ENCODE results near the gene FBXO36. TPM values are rescaled to one million over a fixed set of nuclear protein-coding genes. Genes with fewer than 3 reads are reported as not detected.
"Not testable (repeated sequence)": the region's sequence is repeated elsewhere in the genome, so short reads cannot be mapped to it uniquely, and the experiment has no call there.

The FBXO36 gene
- total and polyA plus RNA-seq, 2 experiments from 2014 or later = 5.8 to 7.6 TPM

DNA sequence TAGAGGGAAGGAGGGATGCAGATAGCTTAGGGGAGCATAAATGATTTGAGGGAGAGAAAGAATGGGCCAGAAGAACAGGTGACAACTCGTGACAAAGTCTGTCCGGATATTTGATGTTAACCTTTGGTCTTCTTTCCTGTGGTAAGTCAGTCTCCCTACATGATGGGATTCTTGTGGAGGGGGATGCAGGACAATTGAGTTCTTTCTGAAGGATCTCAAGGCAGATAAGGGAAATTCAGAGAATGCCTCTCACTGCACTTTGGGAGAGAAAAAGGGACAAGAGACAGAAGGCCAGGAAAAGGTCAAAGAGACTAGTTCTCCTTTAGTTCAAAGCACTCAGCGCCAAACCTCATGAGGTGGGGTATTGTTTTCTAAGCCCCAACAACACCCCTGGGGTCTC lies 34.2 kb downstream of the FBXO36 start (continued):
- TF ChIP-seq JUNB (IDR thresholded peaks at IDR 0.05; ENCODE audit: unreplicated experiment) (no peak), STAT1 (IDR thresholded peaks at IDR 0.05; ENCODE audit: unreplicated experiment) (no peak), POLR2AphosphoS5 (IDR thresholded peaks at IDR 0.05; ENCODE audit: low read depth) (no peak), EZH2 (IDR thresholded peaks at IDR 0.05; ENCODE audit: low read depth, unreplicated experiment) (no peak), ZNF331 (CRISPR knock-in tag; IDR thresholded peaks at IDR 0.05; ENCODE audit: low read depth) (no peak), EZH2phosphoT487 (IDR thresholded peaks at IDR 0.05; ENCODE audit: unreplicated experiment) (no peak), CREB1 (CRISPR knock-in tag; IDR thresholded peaks at IDR 0.05; ENCODE audit: low read depth) (no peak)
- TF ChIP-seq, protein P1, sequence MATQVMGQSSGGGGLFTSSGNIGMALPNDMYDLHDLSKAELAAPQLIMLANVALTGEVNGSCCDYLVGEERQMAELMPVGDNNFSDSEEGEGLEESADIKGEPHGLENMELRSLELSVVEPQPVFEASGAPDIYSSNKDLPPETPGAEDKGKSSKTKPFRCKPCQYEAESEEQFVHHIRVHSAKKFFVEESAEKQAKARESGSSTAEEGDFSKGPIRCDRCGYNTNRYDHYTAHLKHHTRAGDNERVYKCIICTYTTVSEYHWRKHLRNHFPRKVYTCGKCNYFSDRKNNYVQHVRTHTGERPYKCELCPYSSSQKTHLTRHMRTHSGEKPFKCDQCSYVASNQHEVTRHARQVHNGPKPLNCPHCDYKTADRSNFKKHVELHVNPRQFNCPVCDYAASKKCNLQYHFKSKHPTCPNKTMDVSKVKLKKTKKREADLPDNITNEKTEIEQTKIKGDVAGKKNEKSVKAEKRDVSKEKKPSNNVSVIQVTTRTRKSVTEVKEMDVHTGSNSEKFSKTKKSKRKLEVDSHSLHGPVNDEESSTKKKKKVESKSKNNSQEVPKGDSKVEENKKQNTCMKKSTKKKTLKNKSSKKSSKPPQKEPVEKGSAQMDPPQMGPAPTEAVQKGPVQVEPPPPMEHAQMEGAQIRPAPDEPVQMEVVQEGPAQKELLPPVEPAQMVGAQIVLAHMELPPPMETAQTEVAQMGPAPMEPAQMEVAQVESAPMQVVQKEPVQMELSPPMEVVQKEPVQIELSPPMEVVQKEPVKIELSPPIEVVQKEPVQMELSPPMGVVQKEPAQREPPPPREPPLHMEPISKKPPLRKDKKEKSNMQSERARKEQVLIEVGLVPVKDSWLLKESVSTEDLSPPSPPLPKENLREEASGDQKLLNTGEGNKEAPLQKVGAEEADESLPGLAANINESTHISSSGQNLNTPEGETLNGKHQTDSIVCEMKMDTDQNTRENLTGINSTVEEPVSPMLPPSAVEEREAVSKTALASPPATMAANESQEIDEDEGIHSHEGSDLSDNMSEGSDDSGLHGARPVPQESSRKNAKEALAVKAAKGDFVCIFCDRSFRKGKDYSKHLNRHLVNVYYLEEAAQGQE (IDR thresholded peaks at IDR 0.05; ENCODE audit: unreplicated experiment) = no peak
- TF ChIP-seq, protein P2, sequence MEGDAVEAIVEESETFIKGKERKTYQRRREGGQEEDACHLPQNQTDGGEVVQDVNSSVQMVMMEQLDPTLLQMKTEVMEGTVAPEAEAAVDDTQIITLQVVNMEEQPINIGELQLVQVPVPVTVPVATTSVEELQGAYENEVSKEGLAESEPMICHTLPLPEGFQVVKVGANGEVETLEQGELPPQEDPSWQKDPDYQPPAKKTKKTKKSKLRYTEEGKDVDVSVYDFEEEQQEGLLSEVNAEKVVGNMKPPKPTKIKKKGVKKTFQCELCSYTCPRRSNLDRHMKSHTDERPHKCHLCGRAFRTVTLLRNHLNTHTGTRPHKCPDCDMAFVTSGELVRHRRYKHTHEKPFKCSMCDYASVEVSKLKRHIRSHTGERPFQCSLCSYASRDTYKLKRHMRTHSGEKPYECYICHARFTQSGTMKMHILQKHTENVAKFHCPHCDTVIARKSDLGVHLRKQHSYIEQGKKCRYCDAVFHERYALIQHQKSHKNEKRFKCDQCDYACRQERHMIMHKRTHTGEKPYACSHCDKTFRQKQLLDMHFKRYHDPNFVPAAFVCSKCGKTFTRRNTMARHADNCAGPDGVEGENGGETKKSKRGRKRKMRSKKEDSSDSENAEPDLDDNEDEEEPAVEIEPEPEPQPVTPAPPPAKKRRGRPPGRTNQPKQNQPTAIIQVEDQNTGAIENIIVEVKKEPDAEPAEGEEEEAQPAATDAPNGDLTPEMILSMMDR (conservative IDR thresholded peaks at IDR 0.05; ENCODE audit: low read depth in 2 of 2) = no peak

- H3K4me1 ChIP-seq (ENCODE audit: insufficient read depth); H2AFZ ChIP-seq; H3K4me3 ChIP-seq; H3F3A ChIP-seq (replicated peaks; ENCODE audit: low read depth); H3K27ac ChIP-seq (ENCODE audit: low read depth); H3K36me3 Mint-ChIP-seq (ENCODE audit: low read depth); H3K4me3 Mint-ChIP-seq; H3K36me3 ChIP-seq (ENCODE audit: insufficient read depth); H3K4me1 Mint-ChIP-seq; H3K27me3 ChIP-seq (ENCODE audit: insufficient read depth); H3K79me2 ChIP-seq (replicated peaks; ENCODE audit: insufficient read depth); ATAC-seq; H3K9me2 ChIP-seq (ENCODE audit: insufficient read depth); H3K4me2 ChIP-seq; H3K9me3 Mint-ChIP-seq; DNase-seq (ENCODE audit: low spot score); H3K27ac Mint-ChIP-seq; H4K20me1 ChIP-seq (replicated peaks; ENCODE audit: insufficient read depth); H3K27me3 Mint-ChIP-seq (ENCODE audit: insufficient read depth, low read depth, poor library complexity): not testable (repeated sequence)
Measured at GRCh38 chr2:229963596-229963995, 41.3 kb downstream of the FBXO36 start.

DNA sequence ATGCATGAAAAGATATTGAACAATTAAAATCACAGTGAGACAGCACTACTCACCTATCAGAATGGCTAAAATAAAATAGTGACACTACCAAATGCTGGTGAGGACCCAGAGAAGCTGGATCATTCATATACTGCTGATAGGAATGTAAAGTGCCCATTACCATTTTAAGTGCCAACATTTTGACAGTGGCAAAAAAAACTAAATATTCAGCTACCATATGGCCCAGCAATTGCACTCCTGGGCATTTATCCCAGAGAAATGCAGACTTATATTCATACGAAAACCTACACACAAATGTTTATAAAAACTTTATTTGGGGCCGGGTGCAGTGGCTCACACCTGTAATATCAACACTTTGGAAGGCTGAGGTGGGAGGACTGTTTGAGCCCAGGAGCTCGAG lies 47.6 kb downstream of the FBXO36 start:
- no peak for DNase-seq (ENCODE audit: low spot score)
- Mint-ChIP-seq H3K27ac (no peak overlapping the region), H3K36me3 (ENCODE audit: low read depth) (no peaks in the 10 kb centered on the region; the same call in 2 of the 3 replicates), H3K4me3 (no peak overlapping the region), H3K27me3 (ENCODE audit: insufficient read depth, low read depth, poor library complexity) (no peaks in the 10 kb centered on the region), H3K4me1 (no peaks in the 10 kb centered on the region), H3K9me3 (no peaks in the 10 kb centered on the region; the same call in 2 of the 3 replicates)
- no peak overlapping the region for H3K4me3 ChIP-seq
- H4K20me1 ChIP-seq (replicated peaks; ENCODE audit: insufficient read depth) = no peaks in the 10 kb centered on the region
- no peak overlapping the region for H3K27ac ChIP-seq (ENCODE audit: low read depth)
- no peak overlapping the region for H2AFZ ChIP-seq
- no peaks in the 10 kb centered on the region for H3K4me1 ChIP-seq (ENCODE audit: insufficient read depth)
- H3K36me3 ChIP-seq (ENCODE audit: insufficient read depth) = no peaks in the 10 kb centered on the region
- no peak overlapping the region for H3K4me2 ChIP-seq
- H3K79me2 ChIP-seq (replicated peaks; ENCODE audit: insufficient read depth) = 0 out of 2 replicates have a peak, but pooled peaks cover 3% of the 10 kb centered on the region
- H3K9me2 ChIP-seq (ENCODE audit: insufficient read depth) = no peaks in the 10 kb centered on the region
- H3F3A ChIP-seq (replicated peaks; ENCODE audit: low read depth) = no peaks in the 10 kb centered on the region
- no peaks in the 10 kb centered on the region for H3K27me3 ChIP-seq (ENCODE audit: insufficient read depth)
- ATAC-seq = no peak
- TF ChIP-seq, protein P1 (IDR thresholded peaks at IDR 0.05; ENCODE audit: unreplicated experiment) = no peak
- TF ChIP-seq JUNB (IDR thresholded peaks at IDR 0.05; ENCODE audit: unreplicated experiment) = no peak
- no peak for TF ChIP-seq ETS1 (IDR thresholded peaks at IDR 0.05)
- TF ChIP-seq NANOG (IDR thresholded peaks at IDR 0.05; ENCODE audit: borderline replicate concordance) = no peak
- TF ChIP-seq ZNF331 (CRISPR knock-in tag; IDR thresholded peaks at IDR 0.05; ENCODE audit: low read depth) = no peak
